H9 (cell line): Measurements from ENCODE around the gene INPP4A. TPM values are rescaled to one million over a fixed set of nuclear protein-coding genes. Genes with fewer than 3 reads are reported as not detected.
"Not testable (repeated sequence)": the region's sequence is repeated elsewhere in the genome, so short reads cannot be mapped to it uniquely, and the experiment has no call there.

Experiments
- DNase-seq: peaks from one replicate; pipeline ENCODE4 v3.0.0-alpha.2; 2017
- H2AFZ ChIP-seq: one replicate; pipeline ENCODE4 v1.6.1; 2013; ENCODE audit warnings: mild to moderate bottlenecking, low read length, control low read depth, moderate library complexity
- H2AK5ac ChIP-seq: 2 replicates; pipeline ENCODE4 v1.6.1; 2013; ENCODE audit warnings: low read length, control low read depth, mixed read lengths; ENCODE audit not compliant: insufficient read length
- H2BK120ac ChIP-seq: one replicate; pipeline ENCODE4 v1.6.1; 2013; ENCODE audit warnings: low read depth, mild to moderate bottlenecking, low read length, control low read depth, inconsistent platforms; ENCODE audit not compliant: poor library complexity, severe bottlenecking
- H2BK12ac ChIP-seq: 2 replicates; pipeline ENCODE4 v1.6.1; 2013; ENCODE audit warnings: low read length, control low read depth, mixed read lengths, low read depth; ENCODE audit not compliant: insufficient read length
- H2BK15ac ChIP-seq: 2 replicates; pipeline ENCODE4 v1.6.1; 2013; ENCODE audit warnings: low read depth, low read length, control low read depth
- H2BK20ac ChIP-seq: one replicate; pipeline ENCODE4 v1.6.1; 2013; ENCODE audit warnings: low read depth, mild to moderate bottlenecking, low read length, control low read depth, inconsistent platforms; ENCODE audit not compliant: poor library complexity, severe bottlenecking
- H2BK5ac ChIP-seq: 2 replicates; pipeline ENCODE4 v1.6.1; 2013; ENCODE audit warnings: low read length, control low read depth, mixed read lengths; ENCODE audit not compliant: insufficient read length
- H3K14ac ChIP-seq: 2 replicates; pipeline ENCODE4 v1.6.1; 2013; ENCODE audit warnings: low read length, control low read depth; ENCODE audit not compliant: insufficient read depth
- H3K18ac ChIP-seq: 2 replicates; pipeline ENCODE4 v1.6.1; 2013; ENCODE audit warnings: low read depth, mild to moderate bottlenecking, mixed read lengths, low read length, control low read depth; ENCODE audit not compliant: insufficient read length
- H3K23ac ChIP-seq: 2 replicates; pipeline ENCODE4 v1.6.1; 2013; ENCODE audit warnings: low read length, control low read depth, mixed read lengths, low read depth; ENCODE audit not compliant: insufficient read length
- H3K23me2 ChIP-seq: 2 replicates; pipeline ENCODE4 v1.6.1; 2013; ENCODE audit warnings: low read depth, mild to moderate bottlenecking, mixed read lengths, low read length, control low read depth; ENCODE audit not compliant: insufficient read length, poor library complexity, severe bottlenecking
- H3K27ac ChIP-seq: 2 replicates; pipeline ENCODE4 v1.5.1; 2013; ENCODE audit warnings: low read length, control low read depth, mixed read lengths, low read depth; ENCODE audit not compliant: insufficient read length
- H3K27me3 ChIP-seq: 2 replicates; pipeline ENCODE4 v1.6.1; 2013; ENCODE audit warnings: low read length, control low read depth, inconsistent platforms; ENCODE audit not compliant: insufficient read depth
- H3K4ac ChIP-seq: 2 replicates; pipeline ENCODE4 v1.6.1; 2013; ENCODE audit warnings: low read depth, mild to moderate bottlenecking, control low read depth, inconsistent platforms, low read length, moderate library complexity
- H3K4me1 ChIP-seq: 2 replicates; pipeline ENCODE4 v1.6.1; 2013; ENCODE audit warnings: low read length, control low read depth, inconsistent platforms; ENCODE audit not compliant: insufficient read depth
- H3K4me2 ChIP-seq: 2 replicates; pipeline ENCODE4 v1.6.1; 2013; ENCODE audit warnings: low read length, control low read depth, mixed read lengths; ENCODE audit not compliant: insufficient read length, insufficient read depth
- H3K56ac ChIP-seq: 2 replicates; pipeline ENCODE4 v1.6.1; 2013; ENCODE audit warnings: low read depth, mild to moderate bottlenecking, mixed read lengths, low read length, control low read depth; ENCODE audit not compliant: insufficient read length
- H3K79me1 ChIP-seq: 2 replicates; pipeline ENCODE4 v1.6.1; 2013; ENCODE audit warnings: low read depth, mild to moderate bottlenecking, moderate library complexity, low read length, control low read depth, inconsistent platforms; ENCODE audit not compliant: insufficient read depth, poor library complexity, severe bottlenecking
- H3K79me2 ChIP-seq: 2 replicates; pipeline ENCODE4 v1.6.1; 2013; ENCODE audit warnings: low read length, control low read depth, inconsistent platforms; ENCODE audit not compliant: insufficient read depth
- H3K9ac ChIP-seq: 2 replicates; pipeline ENCODE4 v1.6.1; 2013; ENCODE audit warnings: low read length, control low read depth, mixed read lengths; ENCODE audit not compliant: insufficient read length; ENCODE audit errors: extremely low read depth
- H3K9me3 ChIP-seq: one replicate; pipeline ENCODE4 v1.6.1; 2013; ENCODE audit warnings: low read depth, low read length, inconsistent platforms; ENCODE audit not compliant: control insufficient read depth
- H3T11ph ChIP-seq: one replicate; pipeline ENCODE4 v1.6.1; 2013; ENCODE audit warnings: mild to moderate bottlenecking, low read length, control low read depth, inconsistent platforms
- H4K20me1 ChIP-seq: one replicate; pipeline ENCODE4 v1.6.1; 2013; ENCODE audit not compliant: control insufficient read depth, insufficient read length, insufficient read depth
- H4K5ac ChIP-seq: 2 replicates; pipeline ENCODE4 v1.6.1; 2013; ENCODE audit warnings: low read depth, mild to moderate bottlenecking, mixed read lengths, low read length, control low read depth; ENCODE audit not compliant: insufficient read length
- H4K8ac ChIP-seq: replicated peaks from 2 replicates; pipeline ENCODE4 v1.6.1; 2013; ENCODE audit warnings: low read length, control low read depth, mixed read lengths, low read depth; ENCODE audit not compliant: insufficient read length
- H4K91ac ChIP-seq: 2 replicates; pipeline ENCODE4 v1.6.1; 2013; ENCODE audit warnings: low read depth, mild to moderate bottlenecking, moderate library complexity, mixed read lengths, low read length, control low read depth; ENCODE audit not compliant: insufficient read length
- H3K27ac Mint-ChIP-seq, 3 experiments: 2 replicates in 2 of 3; 3 replicates in 1 of 3; pipeline ENCODE4 v1.8.0; 2020 to 2021; ENCODE audit warnings: mixed read lengths in 3 of 3, mild to moderate bottlenecking in 1 of 3, moderate library complexity in 1 of 3
- H3K27me3 Mint-ChIP-seq: 2 replicates; pipeline ENCODE4 v1.8.0; 2021; ENCODE audit warnings: low read depth, mild to moderate bottlenecking, moderate library complexity, mixed read lengths
- H3K36me3 Mint-ChIP-seq, 3 experiments: 2 replicates in 2 of 3; 3 replicates in 1 of 3; pipeline ENCODE4 v1.8.0; 2020 to 2021; ENCODE audit warnings: low read depth in 3 of 3, mixed read lengths in 3 of 3; ENCODE audit not compliant: insufficient read depth in 1 of 3
- H3K4me1 Mint-ChIP-seq, 2 experiments: 2 replicates each; pipeline ENCODE4 v1.8.0; 2020; ENCODE audit warnings: mixed read lengths in 2 of 2
- H3K4me3 Mint-ChIP-seq, 2 experiments: 2 replicates in 1 of 2; 3 replicates in 1 of 2; pipeline ENCODE4 v1.8.0; 2020 to 2021; ENCODE audit warnings: mild to moderate bottlenecking in 2 of 2, mixed read lengths in 2 of 2, moderate library complexity in 1 of 2
- H3K9me3 Mint-ChIP-seq, 2 experiments: 2 replicates in 1 of 2; 3 replicates in 1 of 2; pipeline ENCODE4 v1.8.0; 2020; ENCODE audit warnings: mild to moderate bottlenecking in 2 of 2, mixed read lengths in 2 of 2, moderate library complexity in 1 of 2
- WGBS: extraction: QIAGEN DNeasy Blood & Tissue Kit; methylation state at CpG from one replicate; pipeline ENCODE4 v1.1.7; 2013; ENCODE audit warnings: missing lambda C conversion rate, low lambda C conversion rate, mixed read lengths; ENCODE audit not compliant: insufficient read length; ENCODE audit errors: extremely low coverage; 5-methylcytosine and 5-hydroxymethylcytosine counted together
- total RNA-seq: library from RNA; stranded (reverse); gene quantifications from 2 replicates; pipeline ENCODE4 v1.2.1, GENCODE V29; 2021

The INPP4A gene
- total RNA-seq, 1 experiment from 2014 or later = 55.2 TPM

DNA sequence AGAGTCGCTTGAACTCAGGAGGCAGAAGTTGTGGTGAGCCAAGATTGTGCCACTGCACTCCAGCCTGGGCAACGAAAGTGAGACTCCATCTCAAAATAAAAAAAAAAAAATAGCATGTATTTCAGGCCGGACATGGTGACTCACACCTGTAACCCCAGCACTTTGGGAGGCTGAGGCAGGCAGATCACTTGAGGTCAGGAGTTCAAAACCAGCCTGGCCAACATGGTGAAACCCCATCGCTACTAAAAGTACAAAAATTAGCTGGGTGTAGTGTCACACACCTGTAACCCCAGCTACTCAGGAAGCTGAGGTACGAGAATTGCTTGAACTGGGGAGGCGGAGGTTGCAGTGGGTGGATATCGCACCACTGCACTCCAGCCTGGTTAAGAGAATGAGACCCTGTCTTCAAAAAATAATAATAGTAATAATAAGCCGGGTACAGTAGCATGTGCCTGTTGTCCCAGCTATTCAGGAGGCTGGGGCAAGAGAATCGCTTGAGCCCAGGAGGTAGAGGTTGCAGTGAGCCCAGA lies 28.9 kb upstream of the INPP4A start:
- not testable (repeated sequence) for H3K4me2 ChIP-seq, H3K79me2 ChIP-seq, H3K9ac ChIP-seq, H3K56ac ChIP-seq, H3K27me3 ChIP-seq, H3K4me1 ChIP-seq, H3K27ac Mint-ChIP-seq, H3K14ac ChIP-seq, DNase-seq, H4K91ac ChIP-seq, H3K18ac ChIP-seq, H3K23me2 ChIP-seq, H3K4me1 Mint-ChIP-seq, H2BK12ac ChIP-seq, H3K4ac ChIP-seq, H2AFZ ChIP-seq, H4K20me1 ChIP-seq, H2BK120ac ChIP-seq, H2BK15ac ChIP-seq, H2BK5ac ChIP-seq, H2AK5ac ChIP-seq, H3K23ac ChIP-seq, H3K27ac ChIP-seq, H3K27me3 Mint-ChIP-seq, H3K4me3 Mint-ChIP-seq, H3T11ph ChIP-seq, H3K79me1 ChIP-seq, H4K5ac ChIP-seq, H2BK20ac ChIP-seq, H4K8ac ChIP-seq
- peaks cover 16 to 27% (median 17%) of the 10 kb centered on the region in 3 experiments for H3K36me3 Mint-ChIP-seq
- peaks cover 12% of the 10 kb centered on the region for H3K9me3 ChIP-seq
- no CpG with 5 or more reads among the region's 9 CpGs for WGBS
- H3K9me3 Mint-ChIP-seq = peaks cover 27 to 29% of the 10 kb centered on the region in 2 experiments
